Measurements from ENCODE around the gene ATP5F1E. TPM values are rescaled to one million over a fixed set of nuclear protein-coding genes. Genes with fewer than 3 reads are reported as not detected.

ATP5F1E gene
- total and polyA plus RNA-seq, 4 donors, result 18.4 to 88.8 (median 64.1) TPM

- H3K9ac ChIP-seq (ENCODE audit: insufficient read depth in 1 of 2, low read length in 2 of 2), result no peak overlapping the region
- H3K9me3 ChIP-seq (ENCODE audit: control insufficient read depth in 4 of 4, insufficient read depth in 3 of 4, low read length in 3 of 4), result no peaks in the 10 kb centered on the region
- H3K4me1 ChIP-seq (ENCODE audit: control insufficient read depth in 5 of 5, insufficient read depth in 5 of 5, low read length in 5 of 5), result peaks cover 0 to 32% (median 9%) of the 10 kb centered on the region in 5 donors
- no peaks in the 10 kb centered on the region for H3K27me3 ChIP-seq (ENCODE audit: control insufficient read depth in 3 of 3, insufficient read depth in 3 of 3, low read length in 2 of 3)
- H3K27ac ChIP-seq (ENCODE audit: low read depth in 1 of 2, low read length in 1 of 2), result peak overlapping the region in 1 of 2 donors; percentile 48
- ATAC-seq (ENCODE audit: insufficient read depth, low FRiP score) (no peak), DNase-seq (peak; percentile 38 to 58 (median 45))
- H3K36me3 ChIP-seq (ENCODE audit: control insufficient read depth in 4 of 4, insufficient read depth in 4 of 4, low read length in 4 of 4), result no peaks in the 10 kb centered on the region
- no peak overlapping the region for H3K4me3 ChIP-seq
- WGBS, 2 donors, result 46 to 60% methylated on average over 17 of the region's 17 CpGs
- TF ChIP-seq CTCF (IDR thresholded peaks at IDR 0.05; ENCODE audit: control extremely low read depth, extremely low read depth), result no peak
Measured at GRCh38 chr20:59010995-59011873, 20.9 kb downstream of the ATP5F1E start.

GRCh38 chr20:59010321-59010994 is 21.7 kb downstream of the ATP5F1E start:
- TF ChIP-seq CTCF (IDR thresholded peaks at IDR 0.05; ENCODE audit: control extremely low read depth, extremely low read depth), result no peak
- ATAC-seq (ENCODE audit: insufficient read depth, low FRiP score) (no peak), DNase-seq (peak in 1 of 3 donors; percentile 66)
- Histone ChIP-seq H3K36me3 (ENCODE audit: control insufficient read depth in 4 of 4, insufficient read depth in 4 of 4, low read length in 4 of 4) (no peaks in the 10 kb centered on the region), H3K4me3 (no peak overlapping the region), H3K27me3 (ENCODE audit: control insufficient read depth in 3 of 3, insufficient read depth in 3 of 3, low read length in 2 of 3) (no peaks in the 10 kb centered on the region), H3K27ac (ENCODE audit: low read depth in 1 of 2, low read length in 1 of 2) (peak overlapping the region in 1 of 2 donors; percentile 64), H3K9me3 (ENCODE audit: control insufficient read depth in 4 of 4, insufficient read depth in 3 of 4, low read length in 3 of 4) (no peaks in the 10 kb centered on the region), H3K4me1 (ENCODE audit: control insufficient read depth in 5 of 5, insufficient read depth in 5 of 5, low read length in 5 of 5) (peaks cover 0 to 27% (median 17%) of the 10 kb centered on the region in 5 donors), H3K9ac (ENCODE audit: insufficient read depth in 1 of 2, low read length in 2 of 2) (no peak overlapping the region)
- 55 to 68% methylated on average over 8 of the region's 8 CpGs for WGBS, 2 donors

- H3K4me1 ChIP-seq (ENCODE audit: control insufficient read depth in 5 of 5, insufficient read depth in 5 of 5, low read length in 5 of 5), result peaks cover 0 to 29% (median 14%) of the 10 kb centered on the region in 5 donors
- ATAC-seq (ENCODE audit: insufficient read depth, low FRiP score) (no peak), DNase-seq (no peak)
- H3K4me3 ChIP-seq, result no peak overlapping the region
- no peaks in the 10 kb centered on the region for H3K9me3 ChIP-seq (ENCODE audit: control insufficient read depth in 4 of 4, insufficient read depth in 3 of 4, low read length in 3 of 4)
- no peak overlapping the region for H3K9ac ChIP-seq (ENCODE audit: insufficient read depth in 1 of 2, low read length in 2 of 2)
- no peak for TF ChIP-seq CTCF (IDR thresholded peaks at IDR 0.05; ENCODE audit: control extremely low read depth, extremely low read depth)
- H3K27ac ChIP-seq (ENCODE audit: low read depth in 1 of 2, low read length in 1 of 2), result peak overlapping the region in 1 of 2 donors; percentile 73
- peaks cover 0 to 2% (median 0%) of the 10 kb centered on the region in 4 donors for H3K36me3 ChIP-seq (ENCODE audit: control insufficient read depth in 4 of 4, insufficient read depth in 4 of 4, low read length in 4 of 4)
- 82 to 89% methylated on average over 8 of the region's 8 CpGs for WGBS, 2 donors
- H3K27me3 ChIP-seq (ENCODE audit: control insufficient read depth in 3 of 3, insufficient read depth in 3 of 3, low read length in 2 of 3), result no peaks in the 10 kb centered on the region
Measured at GRCh38 chr20:59008715-59009336, 23.3 kb downstream of the ATP5F1E start.

All from lung (tissue), 12 donors.